C4-2B (cell line): ENCODE data around the gene CABP7.

Experiments used
- H3K27ac ChIP-seq: fragments of 450-650 bp; 2 replicates; pipeline ENCODE4 v1.5.1; 2017
- ZFX ChIP-seq: fragments of 450-650 bp; IDR thresholded peaks from 2 replicates; pipeline ENCODE4 v1.6.1; 2017
- TF ChIP-seq, protein P1 (sequence below): fragments of 450-650 bp; conservative IDR thresholded peaks from 2 replicates; pipeline ENCODE4 v1.5.1; 2017; ENCODE audit warnings: mild to moderate bottlenecking

Gene CABP7

GRCh38 chr22:29719899-29720645 lies at the start of gene CABP7:
Gene CABP7 (plus strand): TSS chr22:29720003. CDS start chr22:29720425, 422 bp downstream.
- TF ChIP-seq, protein P1, sequence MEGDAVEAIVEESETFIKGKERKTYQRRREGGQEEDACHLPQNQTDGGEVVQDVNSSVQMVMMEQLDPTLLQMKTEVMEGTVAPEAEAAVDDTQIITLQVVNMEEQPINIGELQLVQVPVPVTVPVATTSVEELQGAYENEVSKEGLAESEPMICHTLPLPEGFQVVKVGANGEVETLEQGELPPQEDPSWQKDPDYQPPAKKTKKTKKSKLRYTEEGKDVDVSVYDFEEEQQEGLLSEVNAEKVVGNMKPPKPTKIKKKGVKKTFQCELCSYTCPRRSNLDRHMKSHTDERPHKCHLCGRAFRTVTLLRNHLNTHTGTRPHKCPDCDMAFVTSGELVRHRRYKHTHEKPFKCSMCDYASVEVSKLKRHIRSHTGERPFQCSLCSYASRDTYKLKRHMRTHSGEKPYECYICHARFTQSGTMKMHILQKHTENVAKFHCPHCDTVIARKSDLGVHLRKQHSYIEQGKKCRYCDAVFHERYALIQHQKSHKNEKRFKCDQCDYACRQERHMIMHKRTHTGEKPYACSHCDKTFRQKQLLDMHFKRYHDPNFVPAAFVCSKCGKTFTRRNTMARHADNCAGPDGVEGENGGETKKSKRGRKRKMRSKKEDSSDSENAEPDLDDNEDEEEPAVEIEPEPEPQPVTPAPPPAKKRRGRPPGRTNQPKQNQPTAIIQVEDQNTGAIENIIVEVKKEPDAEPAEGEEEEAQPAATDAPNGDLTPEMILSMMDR = no peak
- no peak for TF ChIP-seq ZFX
- H3K27ac ChIP-seq = no peak within 1 kb of the TSS

GRCh38 chr22:29670626-29671025 lies 49.2 kb upstream of the CABP7 start:
- TF ChIP-seq, protein P1 = no peak
- TF ChIP-seq ZFX = no peak
- no peak overlapping the region for H3K27ac ChIP-seq

GRCh38 chr22:29673361-29674066 lies 46.3 kb upstream of the CABP7 start:
- H3K27ac ChIP-seq = no peak overlapping the region
- TF ChIP-seq, protein P1 = no peak
- no peak for TF ChIP-seq ZFX

- TF ChIP-seq, protein P1 = no peak
- no peak for TF ChIP-seq ZFX
- H3K27ac ChIP-seq = no peak overlapping the region
Measured at GRCh38 chr22:29674121-29674520, 45.7 kb upstream of the CABP7 start.

- H3K27ac ChIP-seq = peak overlapping the region; percentile 44
- no peak for TF ChIP-seq ZFX
- TF ChIP-seq, protein P1 = no peak
Measured at GRCh38 chr22:29679316-29679715, 40.5 kb upstream of the CABP7 start.

DNA sequence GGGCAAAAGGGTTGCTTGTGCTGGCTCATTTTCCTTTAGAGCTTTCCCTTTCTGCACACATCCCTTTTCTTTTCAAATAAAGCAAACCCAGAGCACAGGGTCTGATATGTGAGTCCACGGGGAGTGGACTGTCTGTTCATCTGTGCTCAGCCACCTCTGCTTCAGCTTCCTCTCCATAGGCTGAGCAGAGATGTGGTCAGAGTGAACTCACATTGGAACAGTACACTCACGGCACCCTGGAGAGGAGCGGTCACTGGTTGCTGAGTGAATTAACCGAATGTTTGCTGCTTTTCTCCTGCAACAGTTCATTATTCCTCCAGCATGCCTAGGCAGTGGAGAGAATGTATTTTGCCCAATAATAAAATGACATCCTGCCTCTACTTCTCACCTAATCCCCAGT lies 36.3 kb upstream of the CABP7 start:
- H3K27ac ChIP-seq = no peak overlapping the region
- TF ChIP-seq ZFX = no peak
- TF ChIP-seq, protein P1 = no peak

DNA sequence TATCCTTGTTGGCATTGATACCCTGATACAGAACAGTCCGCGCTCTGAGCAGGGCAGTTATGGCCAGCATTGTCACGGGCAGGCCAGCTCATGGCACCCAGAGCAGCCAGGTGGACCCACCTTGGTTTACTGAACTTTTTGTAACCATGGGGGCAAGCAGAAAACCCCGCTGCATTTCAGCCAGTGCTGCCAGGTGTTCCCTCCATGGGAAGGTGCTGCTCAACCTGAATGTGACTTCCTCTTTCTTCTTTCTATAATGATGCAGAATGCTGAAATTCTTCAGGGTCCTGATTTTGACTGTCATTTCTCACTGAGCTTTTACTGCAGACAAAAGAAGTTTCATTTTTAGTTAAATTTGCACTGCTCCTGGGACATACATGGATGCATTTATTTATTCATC lies 35.6 kb upstream of the CABP7 start:
- no peak for TF ChIP-seq ZFX
- TF ChIP-seq, protein P1 = no peak
- H3K27ac ChIP-seq = no peak overlapping the region
